Measurements from ENCODE around the gene C1orf52. TPM values are rescaled to one million over a fixed set of nuclear protein-coding genes. Genes with fewer than 3 reads are reported as not detected.
A peak's percentile ranks its signal among the peaks of the same experiment; 100 is the strongest.

Gene C1orf52
- total and polyA plus RNA-seq, 2 of the 13 experiments (the other 11 are each of a cell fraction or from before 2014, with no cell fraction given) = 19.4 to 27.4 TPM

- TF ChIP-seq ZHX2 (IDR thresholded peaks at IDR 0.05; ENCODE audit: low read depth) (peak; percentile 68; the same call in 1 of the 2 replicates), ZHX2 (CRISPR knock-in tag; IDR thresholded peaks at IDR 0.05; ENCODE audit: borderline replicate concordance) (no peak), PLSCR1 (CRISPR knock-in tag; IDR thresholded peaks at IDR 0.05; ENCODE audit: borderline replicate concordance) (no peak), PBX2 (CRISPR knock-in tag; IDR thresholded peaks at IDR 0.05) (no peak), ZNF367 (CRISPR knock-in tag; IDR thresholded peaks at IDR 0.05; ENCODE audit: borderline replicate concordance) (no peak), ZNF589 (CRISPR knock-in tag; conservative IDR thresholded peaks at IDR 0.05) (no peak), AKAP8 (CRISPR knock-in tag; IDR thresholded peaks at IDR 0.05) (peak; percentile 44; the same call in 1 of the 2 replicates), STAT5B (CRISPR knock-in tag; IDR thresholded peaks at IDR 0.05) (no peak), ZNF431 (CRISPR knock-in tag; IDR thresholded peaks at IDR 0.05; ENCODE audit: borderline replicate concordance, low read depth) (no peak; the same call in 1 of the 2 replicates), RFXAP (CRISPR knock-in tag; IDR thresholded peaks at IDR 0.05; ENCODE audit: borderline replicate concordance) (peak; percentile 57; the same call in 1 of the 2 replicates), ZNF446 (CRISPR knock-in tag; IDR thresholded peaks at IDR 0.05) (no peak), ZGPAT (CRISPR knock-in tag; IDR thresholded peaks at IDR 0.05) (peak; percentile 85), MYPOP (CRISPR knock-in tag; IDR thresholded peaks at IDR 0.05) (peak; percentile 77; the same call in 1 of the 2 replicates), ZFP90 (CRISPR knock-in tag; IDR thresholded peaks at IDR 0.05; ENCODE audit: borderline replicate concordance) (no peak), DMTF1 (CRISPR knock-in tag; IDR thresholded peaks at IDR 0.05) (no peak)
Measured at GRCh38 chr1:85276215-85276977, 16.9 kb upstream of the C1orf52 start, which contains the start of gene BCL10 (continued).

Data from HepG2 (cell line).